IPS-18c (cell line): Measurements from ENCODE around the gene GPX2.
A peak's percentile ranks its signal among the peaks of the same experiment; 100 is the strongest.

Experiments used
- H3K4me3 ChIP-seq: 2 replicates; pipeline ENCODE4 v1.7.0; 2013; ENCODE audit warnings: low read depth, mild to moderate bottlenecking, low read length, moderate library complexity; ENCODE audit not compliant: insufficient read depth
- H3K9me3 ChIP-seq: one replicate; pipeline ENCODE4 v1.6.1; 2013; ENCODE audit warnings: mild to moderate bottlenecking, low read length, moderate library complexity; ENCODE audit not compliant: control insufficient read depth, insufficient read depth

GPX2 gene

DNA sequence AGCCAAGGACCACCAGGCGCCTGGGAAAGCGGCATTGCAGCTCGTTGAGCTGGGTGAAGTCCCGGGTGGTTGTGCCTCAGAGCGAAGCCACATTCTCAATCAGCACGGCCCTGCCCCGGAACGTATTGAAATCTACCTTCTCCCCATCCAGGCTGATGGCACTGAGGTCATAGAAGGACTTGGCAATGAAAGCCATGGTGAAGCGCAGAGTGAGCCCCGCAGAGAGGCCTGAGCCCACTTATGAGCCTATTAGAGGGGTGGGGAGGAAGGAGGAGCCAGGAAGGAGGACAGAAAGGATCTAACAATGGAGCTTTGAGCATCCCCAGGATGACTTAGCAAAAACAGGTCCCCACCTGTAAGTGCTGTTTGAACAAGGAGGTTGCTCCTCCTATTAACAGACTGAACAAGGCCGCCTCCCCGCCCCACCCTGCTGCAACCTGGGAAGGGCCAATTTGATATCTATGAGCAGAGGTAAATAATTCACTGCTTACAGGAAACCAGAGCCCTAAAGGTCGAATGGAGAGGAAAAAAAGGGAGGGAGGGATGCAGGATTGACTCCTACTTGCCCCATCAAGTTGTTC lies at the start of gene GPX2:
TSS of gene GPX2 (minus strand) at position 215 of the 581 bp plus-strand sequence. CDS start at position 196, 19 bp downstream.
- H3K4me3 ChIP-seq, result no peak within 1 kb of the TSS
- no peaks in the 10 kb centered on the region for H3K9me3 ChIP-seq

DNA sequence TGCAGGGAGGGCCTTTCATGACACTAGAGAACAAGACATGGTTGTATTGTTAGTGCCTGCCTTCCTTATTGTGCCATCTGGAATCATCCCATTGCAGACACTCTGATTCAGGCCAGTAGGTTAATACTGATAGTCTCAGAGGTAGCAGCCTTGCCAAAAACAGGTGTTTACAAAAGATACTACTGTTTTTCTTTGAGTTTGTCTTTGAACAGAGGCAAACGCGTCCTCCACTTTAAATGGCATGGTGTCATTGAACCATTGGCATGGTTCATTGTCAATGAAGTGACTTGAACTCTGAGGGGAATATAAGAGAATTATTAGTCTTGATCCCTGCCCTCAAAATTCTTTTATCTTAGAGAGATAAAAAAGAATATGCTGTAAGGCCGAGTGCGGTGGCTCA lies 48.4 kb upstream of the GPX2 start:
- Histone ChIP-seq H3K9me3 (no peaks in the 10 kb centered on the region), H3K4me3 (no peak overlapping the region)

DNA sequence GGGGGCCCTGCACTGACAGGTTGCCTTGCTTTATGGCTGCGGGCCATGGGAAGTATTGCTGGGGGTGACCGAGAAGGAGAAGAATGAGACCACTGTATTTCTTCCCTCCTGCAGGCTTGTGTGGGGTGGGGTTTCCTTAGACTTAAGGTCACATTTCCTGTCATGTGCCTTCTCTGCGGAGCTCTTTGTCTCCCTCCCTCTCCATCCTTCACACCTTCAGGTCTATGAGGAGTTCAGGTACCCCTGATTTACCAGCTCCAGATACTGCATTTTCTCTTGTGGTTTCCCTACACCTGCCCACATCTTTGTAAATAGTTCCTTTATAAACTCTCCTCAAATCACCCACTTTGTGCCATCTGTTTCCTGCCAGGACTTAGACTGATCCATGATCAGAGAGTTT lies 47.8 kb upstream of the GPX2 start:
- Histone ChIP-seq H3K9me3 (no peaks in the 10 kb centered on the region), H3K4me3 (no peak overlapping the region)

DNA sequence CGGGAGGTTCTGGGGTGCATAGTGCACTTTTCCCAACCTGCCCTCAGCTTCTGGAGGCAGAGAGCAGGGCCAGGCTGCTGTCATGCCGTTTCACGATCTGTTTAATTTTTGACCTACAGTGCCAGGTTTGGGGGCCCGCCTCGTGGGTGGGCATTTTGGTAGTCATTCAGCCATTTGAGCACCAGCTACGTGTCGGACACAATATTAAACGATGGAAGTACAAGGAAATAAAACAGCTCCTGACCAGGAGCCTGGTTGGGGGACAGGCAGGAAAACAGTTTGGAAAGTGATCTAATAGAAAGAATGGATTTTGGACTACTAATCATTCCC lies 44.9 kb upstream of the GPX2 start:
- H3K4me3 ChIP-seq, result peak overlapping the region; percentile 72
- H3K9me3 ChIP-seq, result no peaks in the 10 kb centered on the region

DNA sequence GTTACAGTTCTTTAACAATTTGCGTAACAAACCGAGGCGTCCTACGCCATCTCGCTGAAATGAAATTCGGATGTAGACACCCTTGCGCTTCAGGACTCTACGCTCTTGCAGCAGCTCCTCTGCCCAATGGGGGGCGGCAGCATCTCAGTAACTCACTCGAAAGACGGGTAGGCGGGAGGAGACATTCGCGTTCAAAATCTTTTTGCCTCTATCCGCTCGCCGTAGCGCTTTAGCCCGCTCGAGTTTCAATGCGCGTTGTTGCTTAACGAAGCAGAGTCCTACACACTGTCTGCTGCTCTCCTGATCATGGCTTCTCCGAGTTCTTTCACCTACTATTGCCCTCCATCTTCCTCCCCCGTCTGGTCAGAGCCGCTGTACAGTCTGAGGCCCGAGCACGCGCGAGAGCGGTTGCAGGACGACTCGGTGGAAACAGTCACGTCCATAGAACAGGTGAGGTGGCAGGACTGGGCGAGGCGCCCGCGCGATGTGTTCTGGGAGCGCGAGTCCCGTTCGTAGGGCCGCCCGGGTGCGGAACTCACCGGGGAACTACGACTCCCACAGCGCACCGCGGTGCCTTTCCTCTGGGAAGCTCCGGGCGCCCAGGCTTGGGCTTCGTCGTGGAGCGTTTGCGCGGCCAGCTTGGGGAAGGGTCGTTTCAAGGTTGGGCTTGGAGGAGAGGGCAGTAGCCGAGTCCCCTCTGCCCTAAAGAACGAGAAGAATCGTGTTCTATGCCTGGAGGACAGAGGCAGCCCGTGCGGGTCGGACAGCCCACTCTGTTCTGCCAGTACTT lies 44.3 kb upstream of the GPX2 start, which contains the start of gene FNTB:
TSS of gene FNTB (plus strand) at position 248 of the 790 bp plus-strand sequence. CDS start at position 307, 59 bp downstream.
- Histone ChIP-seq H3K4me3 (peak within 1 kb of the TSS; percentile 72), H3K9me3 (no peaks in the 10 kb centered on the region)

DNA sequence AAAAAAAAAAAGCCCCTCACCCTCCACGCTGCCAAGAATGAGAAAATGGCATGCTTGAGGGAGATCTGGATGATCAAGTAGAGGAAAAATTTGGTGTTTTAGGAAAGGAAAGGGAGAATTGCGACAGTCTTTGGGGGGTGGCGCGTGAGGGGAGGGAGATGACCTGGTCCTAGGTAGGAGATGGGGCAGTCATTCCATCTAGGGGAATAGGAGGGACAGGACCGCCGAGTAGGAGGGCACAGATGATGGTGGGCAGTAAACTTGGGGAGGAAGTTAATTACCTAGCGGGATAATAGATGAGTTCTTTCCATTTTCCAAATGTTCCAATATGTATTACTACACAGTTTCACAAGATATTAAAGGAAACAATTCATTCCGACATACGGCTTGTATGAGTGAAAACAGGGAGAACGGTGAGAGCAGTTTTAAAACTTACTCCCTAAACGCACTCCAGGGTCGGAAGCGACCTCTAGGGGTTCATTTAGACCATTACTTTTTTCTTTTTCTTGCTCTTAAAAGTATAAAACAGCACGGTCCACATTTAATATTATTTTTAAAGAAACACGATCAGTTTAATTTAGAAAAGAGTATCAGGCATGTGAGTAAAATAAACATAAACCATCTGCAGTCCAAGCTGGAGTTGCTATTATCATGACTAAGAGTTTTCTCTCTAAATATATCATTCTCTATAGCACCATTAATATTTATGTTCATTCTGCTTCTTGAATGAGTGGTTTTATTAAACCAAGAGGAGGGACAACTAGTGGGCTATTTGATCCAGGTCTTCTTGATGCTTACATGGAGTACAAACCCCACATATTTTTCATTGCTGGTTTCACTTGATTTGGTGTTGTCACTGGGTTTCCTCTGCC lies 41.1 kb upstream of the GPX2 start:
- no peaks in the 10 kb centered on the region for H3K9me3 ChIP-seq
- H3K4me3 ChIP-seq, result no peak overlapping the region

DNA sequence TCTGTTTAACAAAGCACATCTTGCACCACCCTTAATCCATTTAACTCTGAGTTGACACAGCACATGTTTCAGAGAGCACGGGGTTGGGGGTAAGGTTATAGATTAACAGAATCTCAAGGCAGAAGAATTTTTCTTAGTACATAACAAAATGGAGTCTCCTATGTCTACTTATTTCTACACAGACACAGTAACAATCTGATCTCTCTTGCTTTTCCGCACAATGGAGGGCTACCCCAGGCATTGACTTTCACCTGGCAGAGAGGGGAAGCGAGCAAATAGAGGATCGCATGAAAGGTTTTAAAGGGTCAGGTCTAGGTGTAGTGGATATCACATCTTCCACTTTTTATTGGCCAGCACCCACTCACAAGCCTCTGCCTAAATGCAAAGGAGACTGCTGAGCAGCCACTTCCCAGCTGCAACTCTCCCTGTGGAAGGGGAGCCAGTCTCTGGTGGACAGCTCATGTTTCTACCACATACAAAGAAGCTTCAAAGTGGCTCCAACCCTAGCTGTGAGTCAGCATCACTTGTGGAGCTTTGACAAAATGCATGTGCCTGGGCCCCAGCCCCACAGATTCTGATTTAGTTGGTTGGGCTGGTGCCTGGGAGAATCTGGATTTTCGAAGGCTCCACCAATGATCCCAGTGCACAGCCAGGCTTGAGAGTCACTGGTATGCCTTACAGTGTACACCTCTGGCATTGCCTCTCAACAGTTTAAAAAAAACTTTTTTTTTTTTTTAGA lies 37.0 kb upstream of the GPX2 start:
- Histone ChIP-seq H3K4me3 (no peak overlapping the region), H3K9me3 (no peaks in the 10 kb centered on the region)

DNA sequence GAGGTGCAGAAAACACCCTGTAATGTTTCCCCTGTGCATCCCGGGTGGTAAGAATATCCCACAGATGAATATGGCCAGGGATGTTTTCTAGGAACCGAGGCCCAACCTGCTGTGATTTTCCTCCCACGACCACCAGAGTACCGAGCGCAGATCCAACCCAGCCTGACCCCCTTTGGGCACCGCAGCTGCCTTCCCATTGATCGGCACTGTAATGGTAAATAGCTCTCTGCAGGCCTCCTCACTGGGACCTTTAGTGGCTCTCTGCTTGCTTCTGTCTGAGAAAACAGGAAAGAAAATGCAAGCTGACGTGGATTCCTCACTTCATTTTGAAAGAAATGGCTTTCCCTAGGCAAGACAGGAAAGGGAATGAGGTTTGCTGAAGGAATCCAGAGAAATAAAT lies 32.0 kb upstream of the GPX2 start:
- H3K4me3 ChIP-seq, result no peak overlapping the region

DNA sequence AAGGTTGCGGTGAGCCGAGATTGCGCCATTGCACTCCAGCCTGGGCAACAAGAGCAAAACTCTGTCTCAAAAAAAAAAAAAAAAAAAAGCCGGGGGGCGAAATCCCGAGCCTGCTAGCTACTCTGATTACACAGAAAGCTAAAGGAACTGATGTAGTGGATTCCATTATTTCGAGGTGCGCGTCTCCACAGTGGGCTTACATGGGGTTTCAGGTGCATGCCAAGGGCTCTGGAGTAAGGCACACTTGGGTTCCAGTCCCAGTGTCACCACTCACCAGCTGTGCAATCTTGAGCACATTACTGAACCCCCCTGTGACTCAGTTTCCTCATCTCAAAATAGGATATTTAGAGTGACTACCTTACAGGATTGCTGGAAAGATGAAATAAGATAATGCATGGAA lies 31.3 kb upstream of the GPX2 start:
- H3K4me3 ChIP-seq, result no peak overlapping the region
- H3K9me3 ChIP-seq, result no peaks in the 10 kb centered on the region

More for the DNA sequence above, 32.0 kb upstream of the GPX2 start:
- H3K9me3 ChIP-seq, result no peaks in the 10 kb centered on the region

DNA sequence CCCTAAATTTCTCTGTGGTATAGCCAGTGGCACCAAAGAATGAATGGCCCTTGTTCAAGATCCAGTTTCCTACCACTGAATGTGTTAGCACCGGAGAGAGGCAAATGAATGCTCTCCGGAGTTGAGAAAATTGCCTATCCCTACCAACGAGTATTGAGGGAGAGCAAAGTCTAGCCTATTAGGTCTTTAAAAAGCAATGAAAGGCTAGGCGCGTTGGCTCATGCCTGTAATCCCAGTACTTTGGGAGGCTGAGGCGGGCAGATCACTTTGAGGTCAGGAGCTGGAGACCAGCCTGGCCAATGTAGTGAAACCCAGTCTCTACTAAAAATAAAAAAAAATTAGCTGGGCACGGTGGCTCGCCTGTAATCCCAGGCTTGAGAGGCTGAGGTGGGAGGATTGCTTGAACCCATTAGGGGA lies 30.5 kb upstream of the GPX2 start:
- Histone ChIP-seq H3K4me3 (no peak overlapping the region), H3K9me3 (no peaks in the 10 kb centered on the region)

DNA sequence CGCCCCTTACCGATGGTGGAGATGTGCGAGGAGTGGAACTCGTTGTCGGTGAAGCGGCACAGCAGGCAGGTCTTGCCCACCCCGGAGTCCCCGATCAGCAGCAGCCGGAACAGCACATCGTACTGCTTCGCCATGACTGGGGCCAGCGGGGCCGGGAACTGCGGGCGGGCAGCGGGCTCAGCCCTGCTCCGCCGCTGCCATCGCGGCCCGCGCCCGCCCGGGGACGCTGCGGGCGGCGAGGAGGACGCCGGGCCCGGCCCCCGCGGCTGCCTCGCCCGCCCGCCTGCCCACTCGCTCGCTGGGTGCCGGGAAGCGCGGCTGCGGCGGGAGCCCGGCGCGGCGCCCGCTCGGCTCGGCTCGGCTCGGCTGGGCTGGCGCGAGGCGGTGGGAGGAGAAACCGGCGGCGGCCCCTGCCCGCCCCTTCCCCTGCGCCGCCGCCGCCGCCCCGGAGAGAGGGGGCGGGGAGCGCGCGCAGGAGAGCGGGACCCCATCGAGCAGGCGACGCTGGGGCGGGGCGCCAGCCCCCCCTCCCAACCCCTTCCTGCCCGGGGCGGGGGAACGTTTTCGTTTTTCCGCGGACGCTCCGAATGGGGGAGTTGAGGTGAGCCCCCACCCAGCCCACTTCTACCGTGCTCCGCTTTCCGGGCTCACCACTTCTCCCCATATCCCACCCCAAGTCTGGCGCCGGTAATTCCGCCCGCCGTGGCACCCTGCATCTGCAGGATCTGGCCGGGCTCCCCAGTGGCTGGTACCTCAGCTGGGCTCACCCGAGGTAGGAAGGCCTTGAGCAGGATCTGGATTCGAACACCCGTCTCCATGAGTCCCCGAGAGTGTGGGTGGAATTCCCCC lies 29.6 kb upstream of the GPX2 start, which contains the start of gene RAB15:
TSS of gene RAB15 (minus strand) at position 394 of the 849 bp plus-strand sequence. CDS start at position 134, 260 bp downstream.
- Histone ChIP-seq H3K4me3 (peak within 1 kb of the TSS; percentile 72), H3K9me3 (no peaks in the 10 kb centered on the region)

DNA sequence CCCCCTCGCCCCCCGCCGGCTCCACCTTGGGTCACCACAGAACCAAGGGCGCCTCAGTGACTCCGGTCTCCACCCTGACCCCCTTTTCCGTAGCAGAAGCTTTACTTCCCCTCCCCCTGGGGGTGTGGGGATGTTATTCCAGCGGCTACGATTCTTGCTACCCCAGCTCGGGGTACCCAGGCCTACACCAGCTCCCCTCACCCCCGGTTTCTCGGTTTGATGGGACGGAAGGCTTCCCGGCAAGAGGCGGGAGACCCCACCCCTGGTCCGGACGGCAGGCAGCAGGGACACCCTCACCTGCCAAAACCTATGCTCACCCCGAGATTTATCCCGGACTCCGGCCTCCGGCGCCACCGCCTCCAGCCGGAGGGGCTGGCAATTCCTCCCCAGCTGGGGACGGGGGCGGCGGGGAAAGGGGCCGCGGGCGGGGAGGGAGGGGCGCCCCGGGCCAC lies 29.0 kb upstream of the GPX2 start:
- Histone ChIP-seq H3K4me3 (peak overlapping the region; percentile 72), H3K9me3 (no peaks in the 10 kb centered on the region)

DNA sequence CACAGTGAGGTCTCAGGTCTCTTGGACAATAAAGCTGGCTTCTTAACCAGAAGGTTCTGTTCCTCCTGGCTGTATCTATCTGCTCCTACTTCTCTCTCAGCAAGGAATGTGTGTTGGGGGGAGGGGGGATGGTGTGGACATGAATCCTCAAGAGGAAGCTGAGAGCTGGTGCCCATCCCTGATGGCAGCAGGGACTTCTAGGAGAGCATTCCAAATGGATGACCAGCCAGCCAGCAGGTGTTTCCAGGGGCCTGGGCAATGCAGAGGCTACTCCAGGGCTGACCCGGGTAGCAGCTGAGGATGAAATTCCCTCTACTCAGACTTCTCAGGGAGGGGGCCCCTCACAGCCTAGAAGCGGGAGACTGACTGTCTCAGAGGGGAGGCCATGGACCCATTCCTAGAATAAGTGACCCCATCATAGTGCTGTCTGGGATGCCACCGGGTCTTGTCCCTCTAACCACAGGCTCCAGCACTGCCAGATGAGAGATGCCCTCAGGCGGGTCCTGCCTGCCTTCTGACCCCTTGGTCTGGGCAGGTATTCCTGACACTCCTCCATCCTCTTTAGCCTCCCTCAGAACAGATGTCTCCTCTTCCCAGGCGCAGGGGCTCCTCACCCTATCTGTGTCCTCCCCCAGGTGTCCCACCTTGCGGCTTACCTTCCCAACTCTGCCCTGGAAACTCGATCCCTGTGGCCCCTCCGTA lies 28.4 kb upstream of the GPX2 start:
- no peaks in the 10 kb centered on the region for H3K9me3 ChIP-seq
- peak overlapping the region; percentile 72 for H3K4me3 ChIP-seq

DNA sequence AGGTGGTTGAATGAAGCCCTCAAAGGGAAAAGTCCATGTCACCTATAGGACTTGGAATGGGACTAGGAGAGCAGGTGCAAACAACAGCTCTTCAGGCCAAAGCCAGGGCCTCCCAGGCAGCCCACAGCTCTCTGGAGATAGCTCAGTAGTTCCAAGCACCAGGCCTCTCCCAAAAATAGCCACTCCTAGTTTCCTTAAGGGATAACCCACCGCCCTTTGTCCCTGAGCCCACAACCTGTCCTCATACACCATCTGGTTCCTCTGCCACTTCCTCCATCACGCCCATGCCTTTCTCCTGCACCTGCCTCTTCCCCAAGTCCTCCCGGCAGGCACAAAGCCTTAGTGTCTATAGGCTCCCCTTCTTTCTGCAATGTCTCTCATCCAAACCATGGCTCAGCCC lies 27.5 kb upstream of the GPX2 start:
- H3K9me3 ChIP-seq, result no peaks in the 10 kb centered on the region
- H3K4me3 ChIP-seq, result no peak overlapping the region

DNA sequence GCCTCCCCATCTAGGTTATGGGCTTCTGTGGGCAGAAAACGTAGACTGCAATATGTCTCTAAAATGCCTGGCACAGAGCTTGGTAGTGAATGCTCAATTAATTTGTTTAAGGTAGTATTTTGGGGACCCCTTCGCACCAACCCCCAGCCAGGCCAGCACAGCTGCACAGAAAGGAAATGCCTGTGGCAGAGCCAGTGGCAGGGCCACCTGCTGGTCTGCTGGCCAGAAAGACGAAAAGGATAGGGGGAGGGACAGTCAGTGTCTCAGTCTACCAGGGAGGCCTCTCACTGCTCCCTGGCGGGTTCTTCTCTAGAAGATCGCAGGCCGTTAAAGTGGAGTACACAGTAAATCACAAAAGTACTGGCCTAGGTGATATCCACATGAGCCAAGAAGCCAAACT lies 26.1 kb upstream of the GPX2 start:
- H3K4me3 ChIP-seq, result no peak overlapping the region
- no peaks in the 10 kb centered on the region for H3K9me3 ChIP-seq

DNA sequence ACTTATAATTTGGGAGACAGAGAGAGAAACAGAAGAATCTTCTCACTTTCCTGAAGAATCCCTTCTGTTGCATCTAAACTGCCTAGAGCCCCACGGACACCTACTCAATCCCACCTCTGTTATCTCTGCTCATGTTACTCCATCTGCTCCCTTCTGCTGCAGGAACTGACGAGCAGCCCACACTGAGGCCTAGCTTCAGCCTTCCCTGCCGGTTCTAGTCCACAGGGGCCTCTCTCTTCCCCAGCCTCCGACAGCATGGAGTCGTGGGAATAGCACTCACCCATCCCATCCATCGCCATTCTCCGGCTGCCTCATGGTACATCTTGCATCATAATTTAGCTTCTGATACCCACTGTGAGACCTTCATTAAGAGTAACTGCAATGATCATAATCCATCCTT lies 25.6 kb upstream of the GPX2 start:
- H3K9me3 ChIP-seq, result no peaks in the 10 kb centered on the region
- H3K4me3 ChIP-seq, result no peak overlapping the region
